CD4-positive, alpha-beta T cell treated with Interferon alpha-2 for 1 hour (primary cell): ENCODE results near the gene CD44.

Source experiments
- DNase-seq, 2 donors: peaks; one replicate each; pipeline ENCODE4 v3.0.0-alpha.2; 2020 to 2022

Gene CD44

DNA sequence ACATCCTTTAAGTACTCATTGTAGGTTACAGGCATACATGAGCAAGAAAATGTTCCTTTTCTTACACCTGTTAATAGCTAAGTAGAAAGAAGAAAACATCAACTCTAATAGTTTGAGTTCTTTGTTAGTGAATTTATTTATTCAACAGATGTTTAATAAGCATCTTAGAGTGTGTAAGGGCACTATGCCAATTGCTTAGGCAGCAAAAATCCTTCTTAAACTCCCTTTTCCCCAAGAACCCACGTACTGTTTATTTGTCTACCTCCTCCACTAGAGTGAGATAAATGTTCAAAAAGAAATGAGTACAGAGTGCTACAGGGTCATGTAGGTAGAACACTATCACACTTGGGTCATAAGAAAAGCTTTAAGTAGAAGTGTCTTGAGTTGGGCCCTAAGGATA is 131.4 kb downstream of the CD44 start:
- DNase-seq: no peak

DNA sequence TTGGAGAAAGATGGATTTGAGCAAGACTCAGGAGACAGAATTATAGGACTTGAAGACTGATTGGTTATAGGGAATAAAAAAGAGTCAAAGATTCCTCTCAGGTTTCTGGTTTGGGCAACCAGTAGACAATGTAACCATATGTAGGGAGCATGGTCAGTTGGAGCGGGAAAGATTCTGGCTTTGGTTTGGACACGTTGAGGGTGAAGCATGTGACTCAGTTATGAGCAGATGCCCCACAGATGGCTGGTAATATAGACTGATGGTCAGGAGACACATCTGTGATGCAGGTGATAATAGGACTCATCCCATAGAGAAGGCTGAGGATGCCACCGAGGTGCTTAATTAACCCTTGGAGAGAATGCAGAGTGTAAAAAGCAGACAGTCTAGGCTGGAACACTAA is 132.1 kb downstream of the CD44 start:
- DNase-seq: no peak

GRCh38 chr11:35272391-35272902 is 133.5 kb downstream of the CD44 start:
- peak; percentile 55 to 63 for DNase-seq

- no peak for DNase-seq
These were observed 136.2 kb downstream of the CD44 start for GRCh38 chr11:35274909-35275785.

DNA sequence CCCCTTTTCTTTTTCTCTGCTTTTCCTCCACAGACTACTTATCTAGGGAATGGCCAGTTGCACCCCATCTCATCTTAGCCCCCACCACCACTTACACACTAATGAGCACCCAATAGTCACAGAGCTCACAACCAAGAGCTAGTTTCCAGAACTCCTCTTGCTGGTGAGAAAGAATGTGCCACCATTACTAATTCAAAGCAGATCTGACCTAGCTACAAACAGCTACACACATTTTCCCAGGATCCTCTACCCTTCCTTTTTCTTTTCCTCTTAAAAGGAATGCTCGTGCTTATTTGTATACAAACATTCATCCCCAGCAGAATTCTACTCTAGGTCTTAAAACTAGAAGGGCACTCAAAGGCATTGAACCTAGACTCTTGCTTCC is 136.8 kb downstream of the CD44 start:
- no peak for DNase-seq

- DNase-seq: peak in 1 of 2 donors; percentile 14
These were observed 137.6 kb downstream of the CD44 start for GRCh38 chr11:35276396-35277145.

- DNase-seq: no peak
These were observed 138.9 kb downstream of the CD44 start for GRCh38 chr11:35277827-35278226.

GRCh38 chr11:35280727-35281126 is 141.8 kb downstream of the CD44 start:
- no peak for DNase-seq

- DNase-seq: no peak
These were observed 142.3 kb downstream of the CD44 start for GRCh38 chr11:35281169-35281688.
